ENCODE data around the gene SNRNP35.
"Not testable (repeated sequence)": the region's sequence is repeated elsewhere in the genome, so short reads cannot be mapped to it uniquely, and the experiment has no call there.

Gene SNRNP35

GRCh38 chr12:123457980-123458779 lies at the start of gene SNRNP35:
TSS of gene SNRNP35 (plus strand) at chr12:123458139. CDS start at chr12:123465541, 7,402 bp downstream.
- DNase-seq: peak; percentile 88 to 96 (median 96)

- DNase-seq: not testable (repeated sequence)
These were observed 49.3 kb upstream of the SNRNP35 start for GRCh38 chr12:123408619-123409018.

GRCh38 chr12:123409284-123410040 lies 48.5 kb upstream of the SNRNP35 start:
- DNase-seq: not testable (repeated sequence)

- DNase-seq: no peak
These were observed 47.9 kb upstream of the SNRNP35 start for GRCh38 chr12:123410041-123410412.

GRCh38 chr12:123421314-123421713 lies 36.6 kb upstream of the SNRNP35 start:
- DNase-seq: no peak

GRCh38 chr12:123427036-123427769 lies 30.7 kb upstream of the SNRNP35 start:
- no peak for DNase-seq

- DNase-seq: no peak
These were observed 29.3 kb upstream of the SNRNP35 start for GRCh38 chr12:123428591-123428990.

- DNase-seq: not testable (repeated sequence)
These were observed 28.8 kb upstream of the SNRNP35 start for GRCh38 chr12:123429101-123429500.

- not testable (repeated sequence) for DNase-seq
These were observed 25.8 kb upstream of the SNRNP35 start for GRCh38 chr12:123431951-123432817.

GRCh38 chr12:123433615-123434014 lies 24.3 kb upstream of the SNRNP35 start:
- DNase-seq: no peak

- DNase-seq: no peak
These were observed 22.3 kb upstream of the SNRNP35 start for GRCh38 chr12:123435636-123436016.

- DNase-seq: peak; percentile 42 to 78 (median 66)
These were observed 21.6 kb upstream of the SNRNP35 start, which contains the start of gene RILPL2 for GRCh38 chr12:123436017-123436964. TSS of gene RILPL2 (minus strand) at chr12:123436684. CDS start at chr12:123436420, 264 bp downstream.

GRCh38 chr12:123441523-123442164 lies 16.3 kb upstream of the SNRNP35 start:
- no peak for DNase-seq

GRCh38 chr12:123442774-123443173 lies 15.2 kb upstream of the SNRNP35 start:
- no peak for DNase-seq

- peak in 1 of 3 experiments; percentile 26 for DNase-seq
These were observed 13.6 kb upstream of the SNRNP35 start for GRCh38 chr12:123444092-123445026.

- DNase-seq: no peak
These were observed 12.3 kb upstream of the SNRNP35 start for GRCh38 chr12:123445388-123446332.

GRCh38 chr12:123446333-123446713 lies 11.6 kb upstream of the SNRNP35 start:
- no peak for DNase-seq

- no peak for DNase-seq
These were observed 8.6 kb upstream of the SNRNP35 start for GRCh38 chr12:123449249-123449733.

Measured in NCI-H1417 (cell line).